Tongue (tissue), 3 donors: ENCODE results near the gene PRPF40B. TPM values are rescaled to one million over a fixed set of nuclear protein-coding genes. Genes with fewer than 3 reads are reported as not detected.

Experiments
- DNase-seq: peaks from one replicate; pipeline ENCODE4 v3.0.0-alpha.2; 2015
- small RNA-seq: library from RNA; depleted of rRNA; stranded (forward); fragments of <200 nt; gene quantifications from one replicate; pipeline ENCODE3, GENCODE V24; 2014; ENCODE audit warnings: low replicate concordance
- total RNA-seq: library from RNA; depleted of rRNA; stranded (reverse); fragments of >200 nt; gene quantifications from one replicate; pipeline ENCODE4 v1.2.3, GENCODE V29; 2014

Gene PRPF40B
- total RNA-seq, 1 donor from 2014 or later = 17.8 TPM

DNA sequence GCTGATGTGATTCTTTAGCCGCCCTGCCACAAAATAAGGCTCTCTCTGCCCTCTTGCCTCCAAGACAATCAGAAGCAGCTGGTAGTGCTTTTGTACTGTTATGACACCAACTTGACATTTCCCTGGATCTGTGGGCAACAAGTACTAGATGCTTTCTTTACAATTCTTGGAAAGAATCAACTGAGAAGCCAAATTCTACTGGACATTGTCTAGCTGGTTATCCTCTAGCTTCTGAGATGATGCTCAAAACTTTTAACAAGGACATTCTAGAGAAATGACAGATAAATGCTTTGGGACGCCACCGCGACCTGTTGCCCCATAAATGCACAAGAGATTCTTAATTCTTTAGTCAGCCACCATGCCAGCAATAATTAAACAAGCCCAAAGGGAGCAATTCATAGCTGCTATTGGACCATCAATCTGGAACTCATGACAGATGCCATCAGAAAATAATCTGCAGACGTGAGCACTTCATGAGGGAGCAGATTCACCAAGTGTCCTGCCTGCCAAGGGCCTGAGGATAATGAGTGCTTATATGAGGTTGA, 61.0 kb downstream of the PRPF40B start:
- no peak for DNase-seq

DNA sequence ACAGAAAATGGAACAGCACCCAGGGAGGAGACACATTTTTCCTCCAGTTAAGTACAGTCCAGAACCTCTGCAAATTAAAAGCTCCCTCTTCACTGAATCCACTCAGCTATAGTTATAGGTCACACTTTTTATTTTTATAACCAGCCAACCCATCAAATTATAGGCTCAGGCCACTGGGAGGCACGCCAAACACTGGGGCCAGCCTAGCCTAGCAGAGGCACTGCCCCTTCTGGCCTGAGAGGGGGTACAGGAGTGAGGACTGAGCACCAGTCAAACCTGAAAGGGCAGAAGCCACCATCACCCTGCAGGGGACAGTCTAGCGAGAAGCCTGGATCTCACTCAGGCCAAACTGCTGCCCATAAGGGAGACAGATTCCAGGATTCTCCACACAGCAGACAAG, 64.6 kb downstream of the PRPF40B start:
- DNase-seq = no peak

DNA sequence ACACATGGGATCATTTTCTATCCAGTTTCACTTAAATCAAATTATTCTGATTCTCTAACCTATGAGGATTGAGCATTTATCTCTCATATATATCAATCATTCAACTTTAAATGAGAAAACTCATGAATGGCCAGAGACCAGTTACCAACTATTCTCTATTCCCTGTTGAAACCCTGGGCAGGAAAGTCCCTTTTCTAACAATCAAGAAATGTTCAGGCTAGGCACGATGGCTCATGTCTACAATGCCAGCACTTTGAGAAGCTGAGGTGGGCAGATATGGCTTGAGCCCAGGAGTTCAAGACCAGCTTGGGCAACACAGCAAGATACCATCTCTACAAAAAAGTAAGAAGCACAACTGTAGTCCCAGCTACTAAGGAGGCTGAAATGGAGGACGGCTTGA, 65.9 kb downstream of the PRPF40B start:
- no peak for DNase-seq

DNA sequence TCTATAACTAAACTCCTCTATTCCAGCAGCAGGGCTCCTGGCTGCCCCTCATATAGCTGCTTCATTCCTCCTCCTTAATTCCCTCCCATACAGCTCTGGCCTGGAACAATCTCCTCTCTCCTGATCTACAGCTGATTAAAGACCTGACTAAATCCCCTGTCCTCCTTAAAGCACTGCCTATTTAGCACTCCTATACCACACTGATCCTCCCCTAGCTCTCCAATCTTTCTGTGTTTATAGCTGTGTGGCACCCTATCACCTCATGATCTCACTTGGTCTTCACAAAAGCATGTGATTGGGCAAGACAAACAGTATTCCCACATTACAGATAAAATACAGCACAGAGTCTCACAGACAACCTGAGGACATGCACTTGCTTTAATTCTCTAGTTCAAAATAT, 66.4 kb downstream of the PRPF40B start:
- DNase-seq = no peak

DNA sequence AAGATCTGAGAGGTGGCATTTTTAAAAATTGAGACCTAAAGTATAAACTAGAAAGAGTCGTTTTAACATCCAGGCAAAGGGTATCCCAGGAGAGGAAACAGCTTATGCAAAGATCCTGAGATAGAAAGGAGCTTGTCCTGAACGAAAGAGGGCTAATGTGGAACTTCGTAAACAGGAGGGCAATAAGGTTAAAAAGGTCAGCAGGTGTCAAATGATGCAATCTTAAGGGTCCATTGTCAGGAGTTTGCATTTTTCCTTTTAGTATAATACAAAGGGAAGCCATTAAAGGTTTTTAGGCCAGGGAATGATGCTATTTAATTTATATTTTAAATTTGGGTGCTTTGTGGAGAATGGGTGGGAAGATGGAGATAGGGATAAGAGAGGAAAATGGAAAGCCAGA, 69.5 kb downstream of the PRPF40B start:
- DNase-seq = no peak

DNA sequence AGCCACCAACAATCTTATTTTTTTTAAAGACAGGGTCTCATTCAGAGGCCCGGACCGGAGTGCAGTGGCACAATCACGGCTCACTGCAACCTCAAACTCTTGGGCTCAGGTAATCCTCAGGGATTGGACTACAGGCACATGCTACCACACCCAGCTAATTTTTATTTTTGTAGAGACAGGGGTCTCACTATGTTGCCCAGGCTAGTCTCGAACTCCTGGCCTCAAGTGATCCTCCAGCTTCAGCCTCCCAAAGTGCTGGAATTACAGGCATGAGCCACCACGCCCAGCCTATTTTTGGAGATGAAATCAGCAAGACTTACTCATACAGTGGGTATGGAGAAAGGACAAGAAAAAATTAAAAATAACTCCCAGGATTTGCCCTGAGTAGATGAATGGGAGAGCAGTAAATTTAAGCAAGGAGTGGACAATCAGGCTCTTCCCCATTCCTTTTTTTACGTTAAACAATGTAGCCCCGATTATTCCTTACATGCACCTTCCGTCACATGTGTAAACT, 70.6 kb downstream of the PRPF40B start:
- no peak for DNase-seq

Small RNA genes lying within 50 kb of the gene (small RNA-seq; reads per million reads assigned to genes)
- gene HIGD1AP9 = not detected
- gene POLR2KP1 = not detected
- not detected for gene RNU6-834P

Other genes starting within 250 kb of the PRPF40B start
- 2.3 TPM for gene KCNH3, start 84.5 kb upstream of the PRPF40B start, total RNA-seq
- 51.8 TPM for gene MCRS1, start 55.4 kb upstream of the PRPF40B start, total RNA-seq
- 0.82 TPM for gene FAM186B, start 17.9 kb upstream of the PRPF40B start, total RNA-seq
- 29.4 TPM for gene FMNL3, start 83.8 kb downstream of the PRPF40B start, total RNA-seq
- 334 TPM for gene TMBIM6, start 118.0 kb downstream of the PRPF40B start, total RNA-seq
- gene NCKAP5L, start 204.9 kb downstream of the PRPF40B start, total RNA-seq = 14.3 TPM
- 3.6 TPM for gene BCDIN3D, start 219.5 kb downstream of the PRPF40B start, total RNA-seq